ENCODE results near the gene ZNF784.

GRCh38 chr19:55626350-55626749 is 2.0 kb upstream of the ZNF784 start:
- no peak for TF ChIP-seq EP300 (IDR thresholded peaks at IDR 0.05)
- TF ChIP-seq, protein P1, sequence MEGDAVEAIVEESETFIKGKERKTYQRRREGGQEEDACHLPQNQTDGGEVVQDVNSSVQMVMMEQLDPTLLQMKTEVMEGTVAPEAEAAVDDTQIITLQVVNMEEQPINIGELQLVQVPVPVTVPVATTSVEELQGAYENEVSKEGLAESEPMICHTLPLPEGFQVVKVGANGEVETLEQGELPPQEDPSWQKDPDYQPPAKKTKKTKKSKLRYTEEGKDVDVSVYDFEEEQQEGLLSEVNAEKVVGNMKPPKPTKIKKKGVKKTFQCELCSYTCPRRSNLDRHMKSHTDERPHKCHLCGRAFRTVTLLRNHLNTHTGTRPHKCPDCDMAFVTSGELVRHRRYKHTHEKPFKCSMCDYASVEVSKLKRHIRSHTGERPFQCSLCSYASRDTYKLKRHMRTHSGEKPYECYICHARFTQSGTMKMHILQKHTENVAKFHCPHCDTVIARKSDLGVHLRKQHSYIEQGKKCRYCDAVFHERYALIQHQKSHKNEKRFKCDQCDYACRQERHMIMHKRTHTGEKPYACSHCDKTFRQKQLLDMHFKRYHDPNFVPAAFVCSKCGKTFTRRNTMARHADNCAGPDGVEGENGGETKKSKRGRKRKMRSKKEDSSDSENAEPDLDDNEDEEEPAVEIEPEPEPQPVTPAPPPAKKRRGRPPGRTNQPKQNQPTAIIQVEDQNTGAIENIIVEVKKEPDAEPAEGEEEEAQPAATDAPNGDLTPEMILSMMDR (IDR thresholded peaks at IDR 0.05), result no peak
- no peak for TF ChIP-seq POLR2A (IDR thresholded peaks at IDR 0.05)
- no peak for TF ChIP-seq POLR2AphosphoS5 (IDR thresholded peaks at IDR 0.05)
